CD14-positive monocyte (primary cell): Measurements from ENCODE around the gene EYS. TPM values are rescaled to one million over a fixed set of nuclear protein-coding genes. Genes with fewer than 3 reads are reported as not detected.

Source experiments
- DNase-seq, 3 donors: peaks; one replicate each; pipeline ENCODE4 v3.0.0-alpha.2; 2011 to 2022
- H2AFZ ChIP-seq: 2 replicates; pipeline ENCODE4 v1.6.0; 2012; ENCODE audit warnings: mild to moderate bottlenecking, low read depth, low read length, inconsistent platforms; ENCODE audit not compliant: insufficient read depth, poor library complexity, severe bottlenecking
- H3K27ac ChIP-seq, 2 donors: 1 replicate in 1 of 2; 2 replicates in 1 of 2; pipeline ENCODE4 v1.5.1; 2012 to 2013; ENCODE audit warnings: low read length in 2 of 2, control low read depth in 1 of 2, inconsistent platforms in 1 of 2, low read depth in 1 of 2, mild to moderate bottlenecking in 1 of 2
- H3K27me3 ChIP-seq, 2 donors: one replicate each; pipeline versions ENCODE4 v1.6.0 to v1.6.1; 2011 to 2013; ENCODE audit warnings: low read length in 2 of 2; ENCODE audit not compliant: control insufficient read depth in 2 of 2, insufficient read depth in 2 of 2
- H3K36me3 ChIP-seq, 2 donors: replicated peaks in 1 of 2; 1 replicate in 1 of 2; 2 replicates in 1 of 2; pipeline versions ENCODE4 v1.5.1 to v1.6.1; 2012 to 2013; ENCODE audit warnings: low read length in 2 of 2, control low read depth in 1 of 2, inconsistent platforms in 1 of 2, mild to moderate bottlenecking in 1 of 2; ENCODE audit not compliant: insufficient read depth in 2 of 2, control insufficient read depth in 1 of 2
- H3K4me1 ChIP-seq, 2 donors: 1 replicate in 1 of 2; 2 replicates in 1 of 2; pipeline versions ENCODE4 v1.5.1 to v1.6.1; 2012 to 2013; ENCODE audit warnings: low read length in 2 of 2, control low read depth in 1 of 2, inconsistent platforms in 1 of 2, mild to moderate bottlenecking in 1 of 2, moderate library complexity in 1 of 2; ENCODE audit not compliant: insufficient read depth in 2 of 2, control insufficient read depth in 1 of 2
- H3K4me2 ChIP-seq: replicated peaks from 2 replicates; pipeline ENCODE3; 2012; ENCODE audit warnings: low read length, moderate library complexity, mild to moderate bottlenecking; ENCODE audit not compliant: poor library complexity, severe bottlenecking; ENCODE audit errors: extremely low read depth
- H3K4me3 ChIP-seq, 3 experiments: fragments of 200-600 bp in 1 of 3; sonication (generic) in 1 of 3; replicated peaks in 1 of 3; 1 replicate in 2 of 3; 2 replicates in 1 of 3; pipeline ENCODE4 v1.5.1; 2011 to 2013; ENCODE audit warnings: low read length in 3 of 3, mild to moderate bottlenecking in 3 of 3, control low read depth in 2 of 3, low read depth in 2 of 3, inconsistent platforms in 1 of 3, moderate library complexity in 1 of 3
- H3K79me2 ChIP-seq: 2 replicates; pipeline ENCODE4 v1.6.0; 2012; ENCODE audit warnings: mild to moderate bottlenecking, control low read depth, inconsistent platforms, low read length, moderate library complexity; ENCODE audit not compliant: insufficient read depth
- H3K9ac ChIP-seq: 2 replicates; pipeline ENCODE4 v1.6.0; 2017; ENCODE audit warnings: low read length, mild to moderate bottlenecking; ENCODE audit not compliant: insufficient read depth, poor library complexity, severe bottlenecking
- H3K9me3 ChIP-seq, 2 donors: replicated peaks in 1 of 2; 1 replicate in 1 of 2; 2 replicates in 1 of 2; pipeline versions ENCODE4 v1.5.1 to v1.6.1; 2012 to 2013; ENCODE audit warnings: low read length in 2 of 2, control low read depth in 1 of 2; ENCODE audit not compliant: control insufficient read depth in 1 of 2, insufficient read depth in 1 of 2
- H4K20me1 ChIP-seq: 2 replicates; pipeline ENCODE4 v1.6.0; 2012; ENCODE audit warnings: mild to moderate bottlenecking, low read length, control low read depth, moderate library complexity; ENCODE audit not compliant: insufficient read depth
- H3K27ac Mint-ChIP-seq, 7 donors: one replicate each; pipeline ENCODE4 v1.8.0; 2020; ENCODE audit warnings: mild to moderate bottlenecking in 7 of 7, mixed read lengths in 7 of 7, moderate library complexity in 6 of 7, inconsistent platforms in 2 of 7
- H3K27me3 Mint-ChIP-seq, 3 donors: one replicate each; pipeline ENCODE4 v1.8.0; 2021 to 2022; ENCODE audit warnings: low read depth in 3 of 3, mild to moderate bottlenecking in 3 of 3, mixed read lengths in 3 of 3, moderate library complexity in 3 of 3, inconsistent platforms in 1 of 3
- H3K36me3 Mint-ChIP-seq, 2 donors: one replicate each; pipeline ENCODE4 v1.8.0; 2020; ENCODE audit warnings: mixed read lengths in 2 of 2, inconsistent platforms in 1 of 2, mild to moderate bottlenecking in 1 of 2
- H3K4me1 Mint-ChIP-seq: one replicate; pipeline ENCODE4 v1.8.0; 2020; ENCODE audit warnings: mild to moderate bottlenecking, mixed read lengths
- H3K4me3 Mint-ChIP-seq, 2 donors: one replicate each; pipeline ENCODE4 v1.8.0; 2020; ENCODE audit warnings: mild to moderate bottlenecking in 2 of 2, mixed read lengths in 2 of 2, moderate library complexity in 1 of 2
- H3K9me3 Mint-ChIP-seq, 7 donors: one replicate each; pipeline ENCODE4 v1.8.0; 2020 to 2022; ENCODE audit warnings: mixed read lengths in 7 of 7, mild to moderate bottlenecking in 6 of 7, moderate library complexity in 6 of 7, inconsistent platforms in 2 of 7
- CTCF ChIP-seq: fragments of 200-600 bp; IDR thresholded peaks from one replicate; pipeline ENCODE4 v1.8.0; 2022; ENCODE audit warnings: antibody characterized with exemption, mild to moderate bottlenecking
- WGBS: methylation state at CpG from one replicate; pipeline ENCODE4 v1.1.5; 2013; ENCODE audit warnings: missing lambda C conversion rate; ENCODE audit not compliant: insufficient coverage; 5-methylcytosine and 5-hydroxymethylcytosine counted together
- intact Hi-C, 2 donors: fragments of 100-400 bp; cut with micrococcal nuclease; formaldehyde crosslinking; loops; one replicate each; pipeline versions ENCODE4 v1.15.0 to v1.15.1; 2023
- polyA plus RNA-seq, 3 donors: library from polyadenylated mRNA; depleted of rRNA in 1 of 3; unstranded in 2 of 3; stranded (reverse) in 1 of 3; fragments of 300-500 nt in 2 of 3; fragments of >200 nt in 1 of 3; fragmentation: Illumina TruSeq in 2 of 3; gene quantifications; 1 replicate in 2 of 3; 2 replicates in 1 of 3; pipeline ENCODE4 v1.2.3, GENCODE V29; 2012 to 2021

The EYS gene
- polyA plus RNA-seq, 3 donors = 0.01 to 0.03 TPM; not detected in 1

- Histone ChIP-seq H3K36me3 (no peaks in the 10 kb centered on the region), H3K79me2 (no peaks in the 10 kb centered on the region), H3K4me2 (no peak overlapping the region), H3K9me3 (peaks cover 0 to 11% of the 10 kb centered on the region in 2 donors), H3K4me3 (no peak overlapping the region), H3K4me1 (no peaks in the 10 kb centered on the region), H4K20me1 (no peaks in the 10 kb centered on the region), H2AFZ (no peak overlapping the region), H3K27ac (no peak overlapping the region), H3K9ac (no peak overlapping the region), H3K27me3 (no peaks in the 10 kb centered on the region)
- peaks cover 0 to 1% (median 0%) of the 10 kb centered on the region in 3 donors for H3K27me3 Mint-ChIP-seq
- no peak overlapping the region for H3K27ac Mint-ChIP-seq
- TF ChIP-seq CTCF = no peak
- H3K4me1 Mint-ChIP-seq = no peaks in the 10 kb centered on the region
- H3K9me3 Mint-ChIP-seq = peaks cover 2 to 13% (median 3%) of the 10 kb centered on the region in 7 donors
- WGBS = no CpG with 5 or more reads among the region's 1 CpG
- no peak overlapping the region for H3K4me3 Mint-ChIP-seq
- no peak for DNase-seq
- intact Hi-C loops = no loop called here
- no peaks in the 10 kb centered on the region for H3K36me3 Mint-ChIP-seq
These were observed 1063.0 kb downstream of the EYS start for GRCh38 chr6:64644024-64644423.

- H3K27ac ChIP-seq = no peak overlapping the region
- no peak overlapping the region for H3K4me3 Mint-ChIP-seq
- no peak overlapping the region for H3K9ac ChIP-seq
- no peaks in the 10 kb centered on the region for H3K79me2 ChIP-seq
- no peaks in the 10 kb centered on the region for H3K9me3 ChIP-seq
- no peak overlapping the region for H3K4me2 ChIP-seq
- no peak for DNase-seq
- H3K27ac Mint-ChIP-seq = no peak overlapping the region
- H3K9me3 Mint-ChIP-seq = peaks cover 0 to 8% (median 4%) of the 10 kb centered on the region in 7 donors
- H4K20me1 ChIP-seq = no peaks in the 10 kb centered on the region
- no CpG with 5 or more reads among the region's 2 CpGs for WGBS
- no peaks in the 10 kb centered on the region for H3K27me3 Mint-ChIP-seq
- no peaks in the 10 kb centered on the region for H3K4me1 Mint-ChIP-seq
- H2AFZ ChIP-seq = no peak overlapping the region
- H3K27me3 ChIP-seq = no peaks in the 10 kb centered on the region
- no peaks in the 10 kb centered on the region for H3K4me1 ChIP-seq
- H3K36me3 ChIP-seq = no peaks in the 10 kb centered on the region
- no peaks in the 10 kb centered on the region for H3K36me3 Mint-ChIP-seq
- intact Hi-C loops = no loop called here
- TF ChIP-seq CTCF = no peak
- H3K4me3 ChIP-seq = no peak overlapping the region
These were observed 1076.1 kb downstream of the EYS start for GRCh38 chr6:64630901-64631300.
